Measurements from ENCODE around the gene COL26A1. TPM values are rescaled to one million over a fixed set of nuclear protein-coding genes. Genes with fewer than 3 reads are reported as not detected.

Gene COL26A1
- total RNA-seq, 1 experiment from 2014 or later: 42.6 TPM

GRCh38 chr7:101543846-101544245 is 181.2 kb downstream of the COL26A1 start:
- H3K4me1 Mint-ChIP-seq: peaks cover 2 to 14% of the 10 kb centered on the region in 2 experiments
- no peak overlapping the region for H2AK5ac ChIP-seq (ENCODE audit: insufficient read length, low read length)
- no peak overlapping the region for H3K27ac Mint-ChIP-seq
- H3K18ac ChIP-seq (ENCODE audit: insufficient read length, low read depth, low read length): no peak overlapping the region
- no peak overlapping the region for H2BK20ac ChIP-seq (ENCODE audit: low read depth, low read length, poor library complexity, severe bottlenecking)
- no peak overlapping the region for H4K8ac ChIP-seq (replicated peaks; ENCODE audit: insufficient read length, low read depth, low read length)
- no peaks in the 10 kb centered on the region for H3K9me3 ChIP-seq (ENCODE audit: control insufficient read depth, low read depth, low read length)
- H2AFZ ChIP-seq (ENCODE audit: low read length): no peak overlapping the region
- no peaks in the 10 kb centered on the region for H3K23me2 ChIP-seq (ENCODE audit: insufficient read length, low read depth, low read length, poor library complexity, severe bottlenecking)
- no peak overlapping the region for H4K5ac ChIP-seq (ENCODE audit: insufficient read length, low read depth, low read length)
- H3K4me2 ChIP-seq (ENCODE audit: insufficient read depth, insufficient read length, low read length): no peak overlapping the region
- no peak overlapping the region for H3K56ac ChIP-seq (ENCODE audit: insufficient read length, low read depth, low read length)
- H3K4ac ChIP-seq (ENCODE audit: low read depth, low read length): no peak overlapping the region
- no peak overlapping the region for H2BK5ac ChIP-seq (ENCODE audit: insufficient read length, low read length)
- H3K27me3 ChIP-seq (ENCODE audit: insufficient read depth, low read length): no peaks in the 10 kb centered on the region
- no peaks in the 10 kb centered on the region for H3K27me3 Mint-ChIP-seq (ENCODE audit: low read depth)
- TF ChIP-seq, protein P1, sequence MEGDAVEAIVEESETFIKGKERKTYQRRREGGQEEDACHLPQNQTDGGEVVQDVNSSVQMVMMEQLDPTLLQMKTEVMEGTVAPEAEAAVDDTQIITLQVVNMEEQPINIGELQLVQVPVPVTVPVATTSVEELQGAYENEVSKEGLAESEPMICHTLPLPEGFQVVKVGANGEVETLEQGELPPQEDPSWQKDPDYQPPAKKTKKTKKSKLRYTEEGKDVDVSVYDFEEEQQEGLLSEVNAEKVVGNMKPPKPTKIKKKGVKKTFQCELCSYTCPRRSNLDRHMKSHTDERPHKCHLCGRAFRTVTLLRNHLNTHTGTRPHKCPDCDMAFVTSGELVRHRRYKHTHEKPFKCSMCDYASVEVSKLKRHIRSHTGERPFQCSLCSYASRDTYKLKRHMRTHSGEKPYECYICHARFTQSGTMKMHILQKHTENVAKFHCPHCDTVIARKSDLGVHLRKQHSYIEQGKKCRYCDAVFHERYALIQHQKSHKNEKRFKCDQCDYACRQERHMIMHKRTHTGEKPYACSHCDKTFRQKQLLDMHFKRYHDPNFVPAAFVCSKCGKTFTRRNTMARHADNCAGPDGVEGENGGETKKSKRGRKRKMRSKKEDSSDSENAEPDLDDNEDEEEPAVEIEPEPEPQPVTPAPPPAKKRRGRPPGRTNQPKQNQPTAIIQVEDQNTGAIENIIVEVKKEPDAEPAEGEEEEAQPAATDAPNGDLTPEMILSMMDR (conservative IDR thresholded peaks at IDR 0.05): no peak
- H3K23ac ChIP-seq (ENCODE audit: insufficient read length, low read depth, low read length): no peak overlapping the region
- H2BK15ac ChIP-seq (ENCODE audit: low read depth, low read length): no peak overlapping the region
- no peak for DNase-seq
- H3K27ac ChIP-seq (ENCODE audit: insufficient read length, low read depth, low read length): no peak overlapping the region
- H4K91ac ChIP-seq (ENCODE audit: insufficient read length, low read depth, low read length): no peak overlapping the region
- no peaks in the 10 kb centered on the region for H4K20me1 ChIP-seq (ENCODE audit: control insufficient read depth, insufficient read depth, insufficient read length)
- H3K79me2 ChIP-seq (ENCODE audit: insufficient read depth, low read length): no peaks in the 10 kb centered on the region
- no peak overlapping the region for H3K9ac ChIP-seq (ENCODE audit: extremely low read depth, insufficient read length, low read length)
- no peaks in the 10 kb centered on the region for H3K9me3 Mint-ChIP-seq
- H3K79me1 ChIP-seq (ENCODE audit: insufficient read depth, low read depth, low read length, poor library complexity, severe bottlenecking): no peaks in the 10 kb centered on the region
- H3T11ph ChIP-seq (ENCODE audit: low read length): no peak overlapping the region
- no CpG with 5 or more reads among the region's 10 CpGs for WGBS (ENCODE audit: extremely low coverage, insufficient read length, low lambda C conversion rate)
- no peak overlapping the region for H3K14ac ChIP-seq (ENCODE audit: insufficient read depth, low read length)
- H3K4me3 Mint-ChIP-seq: no peak overlapping the region
- no peak overlapping the region for H2BK120ac ChIP-seq (ENCODE audit: low read depth, low read length, poor library complexity, severe bottlenecking)
- no peaks in the 10 kb centered on the region for H3K4me1 ChIP-seq (ENCODE audit: insufficient read depth, low read length)
- no peak overlapping the region for H2BK12ac ChIP-seq (ENCODE audit: insufficient read length, low read depth, low read length)
- H3K36me3 Mint-ChIP-seq (ENCODE audit: insufficient read depth in 1 of 3, low read depth in 3 of 3): peaks cover 10 to 27% (median 22%) of the 10 kb centered on the region in 3 experiments; a peak in 6 of 7 replicates
